BLaER1 treated with 17β-estradiol and CSF1 and Interleukin-3, amounts not matched to agents 10 nM and 100 nM (cell line): ENCODE results near the gene COLEC11.
"Not testable (repeated sequence)": the region's sequence is repeated elsewhere in the genome, so short reads cannot be mapped to it uniquely, and the experiment has no call there.

Source experiments
- H3K27ac ChIP-seq, 11 experiments: shearing (Covaris generic); formaldehyde crosslinking; 2 replicates each; pipeline ENCODE4 v1.8.1; 2022
- H3K27me3 ChIP-seq, 11 experiments: shearing (Covaris generic); formaldehyde crosslinking; 2 replicates each; pipeline ENCODE4 v1.8.1; 2022
- H3K36me3 ChIP-seq, 11 experiments: shearing (Covaris generic); formaldehyde crosslinking; 2 replicates each; pipeline ENCODE4 v1.8.1; 2022
- H3K4me1 ChIP-seq, 10 experiments: shearing (Covaris generic); formaldehyde crosslinking; 2 replicates each; pipeline ENCODE4 v1.8.1; 2022
- H3K4me2 ChIP-seq, 11 experiments: shearing (Covaris generic); formaldehyde crosslinking; 2 replicates each; pipeline ENCODE4 v1.8.1; 2022
- H3K4me3 ChIP-seq, 10 experiments: shearing (Covaris generic); formaldehyde crosslinking; 2 replicates each; pipeline ENCODE4 v1.8.1; 2022
- H3K9ac ChIP-seq, 11 experiments: shearing (Covaris generic); formaldehyde crosslinking; 2 replicates each; pipeline ENCODE4 v1.8.1; 2022
- H3K9me3 ChIP-seq, 11 experiments: shearing (Covaris generic); formaldehyde crosslinking; replicated peaks in 1 of 11; 2 replicates each; pipeline ENCODE4 v1.8.1; 2022
- H4K20me1 ChIP-seq, 11 experiments: shearing (Covaris generic); formaldehyde crosslinking; 2 replicates each; pipeline ENCODE4 v1.8.1; 2022
- Cebpa-rat ChIP-seq, 11 experiments: shearing (Covaris generic); IDR thresholded peaks; 2 replicates each; pipeline ENCODE4 v1.8.1; 2022

Gene COLEC11

DNA sequence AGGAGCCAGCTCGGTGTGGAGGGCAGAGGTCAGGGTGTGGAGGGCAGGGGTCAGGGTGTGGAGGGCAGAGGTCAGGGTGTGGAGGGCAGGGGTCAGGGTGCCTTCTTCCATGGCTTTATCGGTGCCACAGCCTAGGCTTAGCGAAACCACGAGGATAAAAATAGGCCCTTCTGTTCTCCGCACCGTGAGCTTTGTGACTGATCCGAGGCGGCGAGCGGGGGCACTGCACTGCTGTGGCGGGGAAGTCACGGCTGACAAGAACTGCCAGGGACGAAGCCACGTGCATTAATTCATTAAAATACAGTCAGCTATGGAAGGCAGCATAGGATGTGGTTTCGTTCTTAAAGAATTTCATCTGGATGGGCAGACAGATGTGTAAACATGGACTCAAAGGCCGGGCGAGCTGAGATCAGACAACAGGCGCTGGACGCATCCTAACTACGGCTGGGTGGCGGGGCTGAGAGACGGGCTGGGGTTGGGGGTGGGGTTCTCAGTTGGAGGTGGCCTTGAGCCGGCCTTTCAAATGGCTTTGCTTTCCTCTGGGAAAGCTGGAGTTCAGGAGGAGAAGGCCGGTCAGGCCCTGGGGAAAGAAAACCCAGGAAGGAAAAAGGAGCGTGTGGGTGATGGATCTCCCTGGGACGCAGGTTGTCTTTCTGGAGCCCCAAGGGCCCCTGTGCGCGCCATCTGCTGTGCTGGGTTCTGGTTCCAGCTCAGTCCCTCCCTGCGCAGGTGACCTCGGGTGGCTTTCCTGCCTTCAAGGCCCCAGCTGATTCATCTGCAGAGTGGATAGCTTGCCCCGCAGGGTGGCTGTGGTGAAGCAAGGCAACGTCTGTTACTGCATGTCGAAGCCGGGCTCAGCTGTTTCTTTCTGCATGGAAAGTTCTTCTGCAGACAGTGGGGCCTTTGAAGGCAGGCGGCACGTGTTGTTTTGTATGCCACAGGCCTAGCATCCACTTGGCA lies 62.1 kb downstream of the COLEC11 start:
- TF ChIP-seq Cebpa-rat (IDR thresholded peaks at IDR 0.05): peak in 3 of 11 experiments; percentile 39 to 63 (median 61); a peak in 3 of 22 replicates
- Histone ChIP-seq H3K4me3 (peak overlapping the region in 2 of 10 experiments; percentile 12; a peak in 1 of 20 replicates), H4K20me1 (peaks cover 0 to 5% (median 0%) of the 10 kb centered on the region in 11 experiments; a peak in 1 of 22 replicates), H3K27ac (peak overlapping the region in 7 of 11 experiments; percentile 18 to 89 (median 83); a peak in 15 of 22 replicates), H3K27me3 (peaks cover 0 to 38% (median 0%) of the 10 kb centered on the region in 11 experiments; a peak in 8 of 22 replicates), H3K9ac (peak overlapping the region in 8 of 11 experiments; percentile 10 to 77 (median 52); a peak in 15 of 22 replicates), H3K4me1 (peaks cover 73 to 100% (median 100%) of the 10 kb centered on the region in 10 experiments), H3K9me3 (peaks cover 0 to 9% (median 5%) of the 10 kb centered on the region in 11 experiments; a peak in 11 of 22 replicates), H3K4me2 (peak overlapping the region; percentile 71 to 94 (median 76)), H3K36me3 (no peaks in the 10 kb centered on the region)

DNA sequence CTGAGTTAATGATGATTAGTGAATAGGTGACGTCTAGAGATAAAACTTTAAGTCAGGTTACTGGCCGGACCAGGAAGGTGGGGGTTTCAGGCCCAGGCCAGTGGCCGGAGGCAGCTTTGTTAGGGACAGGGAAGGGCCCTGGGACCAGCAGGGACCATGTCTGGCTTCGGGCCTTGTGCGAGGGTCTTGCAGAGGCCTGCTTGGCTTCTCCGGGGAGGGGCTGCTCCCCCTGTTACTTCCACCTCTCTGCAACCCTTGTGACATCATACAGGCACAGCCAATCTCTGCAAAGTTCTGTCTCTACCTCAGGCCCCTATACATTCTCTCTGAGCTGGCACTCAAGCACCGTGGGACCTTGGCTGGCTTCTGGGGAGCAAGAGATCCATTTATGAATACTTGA lies 63.0 kb downstream of the COLEC11 start, which contains the start of gene ALLC:
Gene ALLC (plus strand): TSS at position 320 of the 400 bp plus-strand sequence. CDS start 12,958 bp downstream, outside the sequence.
- peak within 1 kb of the TSS; percentile 71 to 94 (median 79) for H3K4me2 ChIP-seq
- H3K27ac ChIP-seq: peak within 1 kb of the TSS in 9 of 11 experiments; percentile 75 to 89 (median 80); a peak in 17 of 22 replicates
- no peak for TF ChIP-seq Cebpa-rat (IDR thresholded peaks at IDR 0.05)
- peak within 1 kb of the TSS in 8 of 11 experiments; percentile 60 to 77 (median 70); a peak in 14 of 22 replicates for H3K9ac ChIP-seq
- H3K4me1 ChIP-seq: peaks cover 75 to 100% (median 100%) of the 10 kb centered on the region in 10 experiments
- H3K9me3 ChIP-seq: peaks cover 0 to 9% (median 5%) of the 10 kb centered on the region in 11 experiments; a peak in 11 of 22 replicates
- H3K4me3 ChIP-seq: 0 out of 20 replicates have a peak within 1 kb of the TSS, but pooled peaks of 2 of the 10 experiments have one; percentile 12
- peaks cover 0 to 38% (median 0%) of the 10 kb centered on the region in 11 experiments; a peak in 8 of 22 replicates for H3K27me3 ChIP-seq
- H4K20me1 ChIP-seq: peaks cover 0 to 5% (median 0%) of the 10 kb centered on the region in 11 experiments; a peak in 1 of 22 replicates
- no peaks in the 10 kb centered on the region for H3K36me3 ChIP-seq

DNA sequence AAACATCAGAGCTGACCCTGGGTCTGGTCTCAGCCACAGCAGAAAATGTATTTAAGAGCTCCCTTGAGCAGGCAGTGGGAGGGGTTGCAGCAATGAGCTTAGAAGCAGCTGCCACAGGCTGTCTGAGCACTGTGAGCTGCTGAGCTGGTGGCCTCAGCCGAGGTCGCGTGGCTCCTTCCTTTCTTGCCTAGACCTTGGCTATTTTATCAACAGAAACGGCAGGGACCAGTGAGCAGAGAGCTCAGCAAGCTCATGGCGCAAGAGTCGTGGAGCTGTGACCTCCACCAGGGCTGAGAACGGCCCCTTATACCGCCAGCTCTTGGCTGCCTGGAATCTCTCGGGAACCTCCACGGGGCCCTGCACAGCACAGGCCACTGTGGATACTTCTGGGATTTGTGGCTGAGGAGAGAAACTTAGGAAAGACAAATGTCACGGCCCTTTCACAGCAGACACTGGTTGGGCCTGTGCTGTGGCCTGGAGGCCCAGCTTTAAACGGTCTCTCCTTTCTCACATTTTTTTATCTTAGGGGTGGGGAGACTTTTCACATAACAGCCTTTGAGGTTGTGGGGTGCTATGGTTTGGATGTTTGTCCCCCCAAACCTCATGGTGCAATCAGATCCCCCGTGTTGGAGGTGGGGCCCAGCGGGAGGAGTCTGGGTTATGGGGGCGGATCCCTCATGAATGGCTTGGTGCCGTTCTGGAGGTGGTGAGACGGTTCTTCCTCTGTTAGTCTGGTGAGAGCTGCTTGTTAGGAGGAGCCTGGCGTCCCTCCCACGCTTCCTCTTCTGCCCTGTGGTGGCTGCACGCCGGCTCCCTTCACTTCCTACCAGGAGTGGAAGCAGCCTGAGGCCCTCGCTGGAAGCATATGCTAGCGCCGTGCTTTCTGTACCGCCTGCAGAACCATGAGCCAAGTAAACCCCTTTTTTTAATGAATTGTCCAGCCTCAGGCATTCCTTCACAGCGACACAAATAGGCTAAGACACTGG lies 64.8 kb downstream of the COLEC11 start:
- peaks cover 0 to 31% (median 0%) of the 10 kb centered on the region in 11 experiments; a peak in 8 of 22 replicates for H3K27me3 ChIP-seq
- H3K4me1 ChIP-seq: peaks cover 77 to 87% (median 85%) of the 10 kb centered on the region in 10 experiments
- peak in 3 of 11 experiments; percentile 9 to 65 (median 15); a peak in 1 of 22 replicates for TF ChIP-seq Cebpa-rat (IDR thresholded peaks at IDR 0.05)
- H3K4me3 ChIP-seq: peak overlapping the region in 1 of 10 experiments; percentile 17; a peak in 3 of 20 replicates
- peak overlapping the region; percentile 71 to 94 (median 79) for H3K4me2 ChIP-seq
- H3K36me3 ChIP-seq: no peaks in the 10 kb centered on the region
- H3K27ac ChIP-seq: peak overlapping the region; percentile 8 to 89 (median 78); a peak in 21 of 22 replicates
- H4K20me1 ChIP-seq: peaks cover 0 to 5% (median 0%) of the 10 kb centered on the region in 11 experiments; a peak in 1 of 22 replicates
- peak overlapping the region; percentile 34 to 77 (median 65); a peak in 21 of 22 replicates for H3K9ac ChIP-seq
- H3K9me3 ChIP-seq: peaks cover 0 to 9% (median 5%) of the 10 kb centered on the region in 11 experiments; a peak in 11 of 22 replicates

DNA sequence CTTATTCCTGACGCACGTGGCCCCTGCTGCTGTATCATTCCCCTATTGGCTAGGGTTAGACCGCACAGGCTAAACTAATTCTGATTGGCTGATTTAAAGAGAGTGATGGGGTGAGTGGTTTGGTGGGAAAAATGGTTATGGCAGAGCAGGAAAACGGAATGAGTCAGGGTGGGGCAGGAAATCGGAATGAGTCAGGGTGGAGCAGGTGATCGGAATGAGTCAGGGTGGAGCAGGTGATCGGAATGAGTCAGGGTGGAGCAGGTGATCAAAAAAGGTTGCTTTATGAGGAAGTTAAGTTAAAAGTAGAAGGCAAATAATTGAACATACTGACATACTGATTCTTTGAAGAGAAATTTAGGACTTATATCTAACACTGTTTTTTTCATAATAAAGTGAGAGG lies 65.7 kb downstream of the COLEC11 start:
- Histone ChIP-seq H3K27me3 (peaks cover 0 to 22% (median 0%) of the 10 kb centered on the region in 11 experiments; a peak in 8 of 22 replicates), H3K27ac (peak overlapping the region in 9 of 11 experiments; percentile 75 to 89 (median 84); a peak in 16 of 22 replicates), H3K9ac (0 out of 22 replicates have a peak overlapping the region, but pooled peaks of 1 of the 11 experiments have one; percentile 71), H3K4me2 (peak overlapping the region; percentile 71 to 94 (median 76); a peak in 20 of 22 replicates), H3K4me1 (peaks cover 73 to 78% (median 76%) of the 10 kb centered on the region in 10 experiments)
- not testable (repeated sequence) for H3K9me3 ChIP-seq, H4K20me1 ChIP-seq, H3K4me3 ChIP-seq, H3K36me3 ChIP-seq

DNA sequence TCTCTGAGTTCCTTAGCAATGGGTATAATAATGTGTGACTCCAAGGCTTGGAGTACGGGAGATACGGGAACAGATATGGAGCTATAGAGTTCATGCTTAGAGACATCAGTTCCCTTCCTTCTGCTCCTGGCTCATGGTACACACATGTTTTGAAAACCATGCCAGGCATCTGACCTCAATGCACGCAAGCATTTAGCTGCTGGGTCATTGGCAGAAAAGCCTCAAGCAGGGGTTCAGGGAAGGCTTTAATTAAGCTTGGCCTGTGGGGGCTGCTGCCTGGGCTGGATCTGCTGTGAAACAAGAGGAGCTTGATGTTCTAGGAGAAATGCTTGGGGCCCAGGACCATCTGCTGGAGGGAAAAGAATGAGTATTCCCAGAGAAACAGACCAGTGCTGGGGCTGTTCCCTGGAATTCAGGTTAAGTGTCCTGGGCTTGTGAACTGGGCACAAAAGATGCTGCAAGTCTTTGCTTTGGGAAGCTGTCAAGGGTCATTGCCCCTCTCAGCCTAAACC lies 66.3 kb downstream of the COLEC11 start:
- peaks cover 0 to 9% (median 5%) of the 10 kb centered on the region in 11 experiments; a peak in 11 of 22 replicates for H3K9me3 ChIP-seq
- peaks cover 0 to 16% (median 0%) of the 10 kb centered on the region in 11 experiments; a peak in 8 of 22 replicates for H3K27me3 ChIP-seq
- no peaks in the 10 kb centered on the region for H3K36me3 ChIP-seq
- no peak overlapping the region for H3K4me3 ChIP-seq
- H3K9ac ChIP-seq: peak overlapping the region in 8 of 11 experiments; percentile 45 to 73 (median 66); a peak in 13 of 22 replicates
- H3K27ac ChIP-seq: peak overlapping the region in 10 of 11 experiments; percentile 59 to 89 (median 84); a peak in 21 of 22 replicates
- no peak for TF ChIP-seq Cebpa-rat (IDR thresholded peaks at IDR 0.05)
- no peaks in the 10 kb centered on the region for H4K20me1 ChIP-seq
- H3K4me1 ChIP-seq: peaks cover 67 to 76% (median 72%) of the 10 kb centered on the region in 10 experiments
- peak overlapping the region; percentile 71 to 94 (median 76) for H3K4me2 ChIP-seq

- Histone ChIP-seq H3K27ac (peak overlapping the region; percentile 28 to 89 (median 84); a peak in 19 of 22 replicates), H3K9ac (peak overlapping the region in 10 of 11 experiments; percentile 23 to 73 (median 65); a peak in 19 of 22 replicates), H3K4me1 (peaks cover 57 to 76% (median 72%) of the 10 kb centered on the region in 10 experiments), H3K27me3 (peaks cover 0 to 6% (median 0%) of the 10 kb centered on the region in 11 experiments; a peak in 6 of 22 replicates), H4K20me1 (no peaks in the 10 kb centered on the region), H3K4me3 (no peak overlapping the region), H3K9me3 (peaks cover 0 to 9% (median 5%) of the 10 kb centered on the region in 11 experiments; a peak in 11 of 22 replicates), H3K4me2 (peak overlapping the region; percentile 71 to 94 (median 76)), H3K36me3 (no peaks in the 10 kb centered on the region)
- TF ChIP-seq Cebpa-rat (IDR thresholded peaks at IDR 0.05): no peak
Measured at GRCh38 chr2:3662239-3662638, 67.3 kb downstream of the COLEC11 start.

DNA sequence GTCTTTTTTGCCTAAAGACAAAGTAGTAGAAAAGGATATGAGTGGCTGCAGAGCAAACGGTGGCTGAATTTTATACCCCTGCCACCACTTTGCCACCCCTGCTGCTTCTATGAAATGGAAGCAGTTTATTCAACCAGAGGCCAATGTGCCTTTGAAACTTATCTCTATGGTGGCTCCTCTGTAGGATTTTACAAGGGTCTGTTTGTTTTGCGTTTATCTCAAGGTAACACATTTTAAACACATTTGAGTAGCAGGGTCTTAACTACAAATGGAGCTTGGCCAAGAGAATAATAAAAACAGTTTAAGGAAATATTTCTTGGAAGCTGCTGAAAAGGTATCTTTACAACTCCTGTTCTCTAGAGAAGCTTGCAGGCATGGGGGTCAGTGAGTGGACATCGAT lies 69.2 kb downstream of the COLEC11 start:
- Histone ChIP-seq H3K4me3 (no peak overlapping the region), H3K9ac (no peak overlapping the region), H4K20me1 (no peaks in the 10 kb centered on the region), H3K4me2 (no peak overlapping the region), H3K36me3 (no peaks in the 10 kb centered on the region), H3K27me3 (no peaks in the 10 kb centered on the region), H3K27ac (no peak overlapping the region), H3K4me1 (peaks cover 38 to 70% (median 62%) of the 10 kb centered on the region in 10 experiments), H3K9me3 (peaks cover 0 to 9% (median 5%) of the 10 kb centered on the region in 11 experiments; a peak in 11 of 22 replicates)
- TF ChIP-seq Cebpa-rat (IDR thresholded peaks at IDR 0.05): no peak
